BLaER1 treated with 17β-estradiol and CSF1 and Interleukin-3, amounts not matched to agents 10 nM and 100 nM (cell line): ENCODE results near the gene EXTL2.
"Not testable (repeated sequence)": the region's sequence is repeated elsewhere in the genome, so short reads cannot be mapped to it uniquely, and the experiment has no call there.

Experiments used
- H3K27ac ChIP-seq, 11 experiments: shearing (Covaris generic); formaldehyde crosslinking; 2 replicates each; pipeline ENCODE4 v1.8.1; 2022
- H3K27me3 ChIP-seq, 11 experiments: shearing (Covaris generic); formaldehyde crosslinking; 2 replicates each; pipeline ENCODE4 v1.8.1; 2022
- H3K36me3 ChIP-seq, 11 experiments: shearing (Covaris generic); formaldehyde crosslinking; 2 replicates each; pipeline ENCODE4 v1.8.1; 2022
- H3K4me1 ChIP-seq, 10 experiments: shearing (Covaris generic); formaldehyde crosslinking; 2 replicates each; pipeline ENCODE4 v1.8.1; 2022
- H3K4me2 ChIP-seq, 11 experiments: shearing (Covaris generic); formaldehyde crosslinking; 2 replicates each; pipeline ENCODE4 v1.8.1; 2022
- H3K4me3 ChIP-seq, 10 experiments: shearing (Covaris generic); formaldehyde crosslinking; 2 replicates each; pipeline ENCODE4 v1.8.1; 2022
- H3K9ac ChIP-seq, 11 experiments: shearing (Covaris generic); formaldehyde crosslinking; 2 replicates each; pipeline ENCODE4 v1.8.1; 2022
- H3K9me3 ChIP-seq, 11 experiments: shearing (Covaris generic); formaldehyde crosslinking; replicated peaks in 1 of 11; 2 replicates each; pipeline ENCODE4 v1.8.1; 2022
- H4K20me1 ChIP-seq, 11 experiments: shearing (Covaris generic); formaldehyde crosslinking; 2 replicates each; pipeline ENCODE4 v1.8.1; 2022
- Cebpa-rat ChIP-seq, 11 experiments: shearing (Covaris generic); IDR thresholded peaks; 2 replicates each; pipeline ENCODE4 v1.8.1; 2022

Gene EXTL2

GRCh38 chr1:100894603-100895539, at the start of gene EXTL2:
TSS of gene EXTL2 (minus strand) at chr1:100894842. CDS start at chr1:100888757, 6,085 bp downstream.
- no peak for TF ChIP-seq Cebpa-rat (IDR thresholded peaks at IDR 0.05)
- peak within 1 kb of the TSS; percentile 89 to 96 (median 95) for H3K27ac ChIP-seq
- no peaks in the 10 kb centered on the region for H3K27me3 ChIP-seq
- H4K20me1 ChIP-seq, result peaks cover 0 to 15% (median 3%) of the 10 kb centered on the region in 11 experiments; a peak in 7 of 22 replicates
- peaks cover 17 to 28% (median 25%) of the 10 kb centered on the region in 11 experiments for H3K9me3 ChIP-seq
- peak within 1 kb of the TSS; percentile 84 to 98 (median 92) for H3K4me3 ChIP-seq
- peak within 1 kb of the TSS; percentile 75 to 98 (median 89) for H3K4me2 ChIP-seq
- H3K4me1 ChIP-seq, result peaks cover 26 to 39% (median 32%) of the 10 kb centered on the region in 10 experiments
- peaks cover 16 to 48% (median 35%) of the 10 kb centered on the region in 11 experiments for H3K36me3 ChIP-seq
- peak within 1 kb of the TSS; percentile 90 to 97 (median 95) for H3K9ac ChIP-seq

GRCh38 chr1:100943533-100943932, 48.9 kb upstream of the EXTL2 start:
- H4K20me1 ChIP-seq, result no peaks in the 10 kb centered on the region; a peak in 1 of 22 replicates
- H3K9ac ChIP-seq, result no peak overlapping the region
- H3K4me2 ChIP-seq, result no peak overlapping the region
- H3K36me3 ChIP-seq, result peaks cover 51 to 92% (median 75%) of the 10 kb centered on the region in 11 experiments
- no peaks in the 10 kb centered on the region for H3K27me3 ChIP-seq
- H3K9me3 ChIP-seq, result peaks cover 12 to 30% (median 28%) of the 10 kb centered on the region in 11 experiments; a peak in 21 of 22 replicates
- peaks cover 0 to 4% (median 0%) of the 10 kb centered on the region in 10 experiments; a peak in 1 of 20 replicates for H3K4me1 ChIP-seq
- TF ChIP-seq Cebpa-rat (IDR thresholded peaks at IDR 0.05), result no peak
- no peak overlapping the region for H3K27ac ChIP-seq
- H3K4me3 ChIP-seq, result no peak overlapping the region

- H3K4me1 ChIP-seq, result peaks cover 0 to 4% (median 0%) of the 10 kb centered on the region in 10 experiments; a peak in 1 of 20 replicates
- peaks cover 56 to 92% (median 78%) of the 10 kb centered on the region in 11 experiments for H3K36me3 ChIP-seq
- no peak overlapping the region for H3K4me3 ChIP-seq
- no peak overlapping the region for H3K27ac ChIP-seq
- H3K4me2 ChIP-seq, result no peak overlapping the region
- no peak overlapping the region for H3K9ac ChIP-seq
- H3K27me3 ChIP-seq, result no peaks in the 10 kb centered on the region
- no peak for TF ChIP-seq Cebpa-rat (IDR thresholded peaks at IDR 0.05)
- peaks cover 6 to 30% (median 19%) of the 10 kb centered on the region in 11 experiments; a peak in 21 of 22 replicates for H3K9me3 ChIP-seq
- H4K20me1 ChIP-seq, result no peaks in the 10 kb centered on the region; a peak in 1 of 22 replicates
Measured at GRCh38 chr1:100942304-100943046, 47.8 kb upstream of the EXTL2 start.

- H3K36me3 ChIP-seq, result peaks cover 63 to 92% (median 80%) of the 10 kb centered on the region in 11 experiments
- H3K4me2 ChIP-seq, result no peak overlapping the region
- peaks cover 0 to 30% (median 17%) of the 10 kb centered on the region in 11 experiments; a peak in 17 of 22 replicates for H3K9me3 ChIP-seq
- no peaks in the 10 kb centered on the region for H3K27me3 ChIP-seq
- H3K4me3 ChIP-seq, result no peak overlapping the region
- no peak for TF ChIP-seq Cebpa-rat (IDR thresholded peaks at IDR 0.05)
- H3K27ac ChIP-seq, result no peak overlapping the region
- peaks cover 0 to 4% (median 0%) of the 10 kb centered on the region in 10 experiments; a peak in 1 of 20 replicates for H3K4me1 ChIP-seq
- H4K20me1 ChIP-seq, result no peaks in the 10 kb centered on the region; a peak in 1 of 22 replicates
- no peak overlapping the region for H3K9ac ChIP-seq
Measured at GRCh38 chr1:100941580-100942216, 47.1 kb upstream of the EXTL2 start.

- H3K4me2 ChIP-seq, result no peak overlapping the region
- no peak overlapping the region for H3K4me3 ChIP-seq
- no peaks in the 10 kb centered on the region for H3K27me3 ChIP-seq
- H3K9me3 ChIP-seq, result peaks cover 0 to 30% (median 11%) of the 10 kb centered on the region in 11 experiments; a peak in 13 of 22 replicates
- TF ChIP-seq Cebpa-rat (IDR thresholded peaks at IDR 0.05), result no peak
- no peak overlapping the region for H3K9ac ChIP-seq
- no peak overlapping the region for H3K27ac ChIP-seq
- H3K36me3 ChIP-seq, result peaks cover 65 to 92% (median 81%) of the 10 kb centered on the region in 11 experiments
- no peaks in the 10 kb centered on the region; a peak in 1 of 22 replicates for H4K20me1 ChIP-seq
- H3K4me1 ChIP-seq, result peaks cover 0 to 1% (median 0%) of the 10 kb centered on the region in 10 experiments; a peak in 1 of 20 replicates
Measured at GRCh38 chr1:100941098-100941527, 46.5 kb upstream of the EXTL2 start.

GRCh38 chr1:100936194-100936967, 41.7 kb upstream of the EXTL2 start:
- TF ChIP-seq Cebpa-rat (IDR thresholded peaks at IDR 0.05), result no peak
- H3K27me3 ChIP-seq, result no peaks in the 10 kb centered on the region
- H3K27ac ChIP-seq, result no peak overlapping the region
- H3K9ac ChIP-seq, result no peak overlapping the region
- no peaks in the 10 kb centered on the region; a peak in 1 of 20 replicates for H3K4me1 ChIP-seq
- H3K36me3 ChIP-seq, result peaks cover 69 to 98% (median 91%) of the 10 kb centered on the region in 11 experiments
- no peak overlapping the region for H3K4me2 ChIP-seq
- H4K20me1 ChIP-seq, result no peaks in the 10 kb centered on the region; a peak in 1 of 22 replicates
- peaks cover 0 to 34% (median 16%) of the 10 kb centered on the region in 11 experiments; a peak in 16 of 22 replicates for H3K9me3 ChIP-seq
- H3K4me3 ChIP-seq, result no peak overlapping the region

- not testable (repeated sequence) for H3K4me3 ChIP-seq, H3K27ac ChIP-seq, H3K4me2 ChIP-seq, H3K27me3 ChIP-seq, H3K9ac ChIP-seq, H4K20me1 ChIP-seq
- Histone ChIP-seq H3K9me3 (peaks cover 0 to 34% (median 16%) of the 10 kb centered on the region in 11 experiments; a peak in 16 of 22 replicates), H3K4me1 (peaks cover 0 to 12% (median 0%) of the 10 kb centered on the region in 10 experiments; a peak in 4 of 20 replicates), H3K36me3 (peaks cover 52 to 94% (median 73%) of the 10 kb centered on the region in 11 experiments)
Measured at GRCh38 chr1:100933555-100933954, 38.9 kb upstream of the EXTL2 start.
